Body of pancreas (tissue), 4 donors: ENCODE results near the gene RMDN3. TPM values are rescaled to one million over a fixed set of nuclear protein-coding genes. Genes with fewer than 3 reads are reported as not detected.

Experiments used
- ATAC-seq: fragments of 150-250 bp; one replicate; pipeline ENCODE4 v1.9.1; 2016
- DNase-seq, 4 donors: peaks; one replicate each; pipeline ENCODE4 v3.0.0-alpha.2; 2019
- H3K27ac ChIP-seq, 4 donors: fragments of 200-600 bp; sonication (generic); 1 replicate in 3 of 4; 2 replicates in 1 of 4; pipeline versions ENCODE4 v1.5.1 to v1.6.1; 2016 to 2019; ENCODE audit warnings: mild to moderate bottlenecking in 1 of 4, mixed read lengths in 1 of 4, moderate library complexity in 1 of 4
- H3K27me3 ChIP-seq, 2 donors: fragments of 200-600 bp; sonication (generic); one replicate each; pipeline ENCODE4 v1.6.0; 2016; ENCODE audit warnings: mild to moderate bottlenecking in 1 of 2
- H3K36me3 ChIP-seq, 2 donors: fragments of 200-600 bp; sonication (generic); replicated peaks in 1 of 2; 2 replicates each; pipeline ENCODE4 v1.5.1; 2016; ENCODE audit warnings: low read depth in 2 of 2; ENCODE audit not compliant: insufficient read depth in 1 of 2
- H3K4me1 ChIP-seq: fragments of 200-600 bp; sonication (generic); one replicate; pipeline ENCODE4 v1.6.0; 2016
- H3K4me3 ChIP-seq, 2 donors: fragments of 200-600 bp; sonication (generic); 1 replicate in 1 of 2; 2 replicates in 1 of 2; pipeline ENCODE4 v1.5.1; 2016 to 2019
- H3K9me3 ChIP-seq, 3 donors: fragments of 200-600 bp; sonication (generic); 1 replicate in 2 of 3; 2 replicates in 1 of 3; pipeline ENCODE4 v1.5.1; 2016
- POLR2A ChIP-seq, 3 donors: fragments of 450-650 bp; IDR thresholded peaks; one replicate each; pipeline ENCODE4 v1.6.1; 2016; ENCODE audit warnings: antibody characterized with exemption in 3 of 3, mild to moderate bottlenecking in 2 of 3
- WGBS, 2 donors: methylation state at CpG; one replicate each; pipeline ENCODE4 v1.1.5; 2017; 5-methylcytosine and 5-hydroxymethylcytosine counted together
- intact Hi-C: fragments of 100-400 bp; cut with DNase I; formaldehyde crosslinking; loops from one replicate; pipeline ENCODE4 v1.15.1; 2023
- total RNA-seq, 2 donors: library from RNA; depleted of rRNA; stranded (reverse); fragments of >200 nt; gene quantifications; one replicate each; pipeline ENCODE4 v1.1.0, GENCODE V29; 2016
- TF ChIP-seq, protein P1 (sequence below), 7 experiments: fragments of 450-650 bp in 4 of 7; fragments of 200-600 bp in 3 of 7; sonication (generic) in 3 of 7; IDR thresholded peaks; one replicate each; pipeline ENCODE4 v1.5.1; 2016 to 2019; ENCODE audit warnings: antibody characterized with exemption in 7 of 7

The RMDN3 gene
- total RNA-seq, 2 donors from 2014 or later = 17.6 to 23.7 TPM

DNA sequence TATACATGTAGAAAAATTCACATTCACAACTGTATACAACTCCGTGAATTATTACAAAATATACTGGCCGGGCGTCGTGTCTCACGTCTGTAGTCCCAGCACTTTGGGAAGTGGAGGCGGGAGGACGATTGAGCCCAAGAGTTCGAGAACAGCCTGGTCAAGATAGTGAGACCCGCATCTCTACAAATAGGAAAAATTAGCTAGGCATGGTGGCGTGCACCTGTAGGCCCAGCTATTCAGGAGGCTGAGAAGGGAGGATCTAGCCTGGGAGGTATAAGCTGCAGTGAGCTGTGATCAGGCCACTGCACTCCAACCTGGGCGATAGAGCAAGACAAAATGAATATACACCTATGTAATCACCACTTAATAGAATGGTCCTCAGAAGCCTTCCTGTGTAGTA, 58.8 kb downstream of the RMDN3 start:
- intact Hi-C loops = loop anchor here (10.0 kb wide), 1 partner anchor 79 kb away; no protein-coding TSS in a partner anchor

DNA sequence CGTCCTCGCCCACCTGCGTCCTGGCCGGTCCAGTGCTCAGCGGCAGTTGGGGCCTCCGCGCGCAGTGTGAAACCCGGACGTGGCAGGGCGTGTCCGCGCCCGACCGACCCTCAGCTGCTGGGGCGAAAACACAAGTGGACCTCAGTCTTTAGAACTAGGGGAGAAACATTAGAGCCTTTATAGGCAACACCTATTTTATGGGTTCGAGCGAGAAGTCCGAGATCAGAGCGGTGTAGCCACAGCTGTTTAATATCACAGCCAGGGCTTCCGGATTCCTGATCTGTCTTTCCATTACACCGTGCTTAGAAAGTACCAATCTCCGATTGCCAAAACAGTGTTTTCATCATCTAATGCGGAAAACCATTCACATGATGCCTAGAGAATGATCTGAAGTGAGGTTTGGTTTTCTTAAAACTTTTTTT, 59.6 kb downstream of the RMDN3 start:
- peak overlapping the region; percentile 44 to 59 for H3K4me3 ChIP-seq
- ATAC-seq = peak; percentile 11
- H3K27me3 ChIP-seq = no peaks in the 10 kb centered on the region
- H3K9me3 ChIP-seq = no peaks in the 10 kb centered on the region
- DNase-seq = no peak
- TF ChIP-seq POLR2A (IDR thresholded peaks at IDR 0.05) = no peak
- TF ChIP-seq, protein P1, sequence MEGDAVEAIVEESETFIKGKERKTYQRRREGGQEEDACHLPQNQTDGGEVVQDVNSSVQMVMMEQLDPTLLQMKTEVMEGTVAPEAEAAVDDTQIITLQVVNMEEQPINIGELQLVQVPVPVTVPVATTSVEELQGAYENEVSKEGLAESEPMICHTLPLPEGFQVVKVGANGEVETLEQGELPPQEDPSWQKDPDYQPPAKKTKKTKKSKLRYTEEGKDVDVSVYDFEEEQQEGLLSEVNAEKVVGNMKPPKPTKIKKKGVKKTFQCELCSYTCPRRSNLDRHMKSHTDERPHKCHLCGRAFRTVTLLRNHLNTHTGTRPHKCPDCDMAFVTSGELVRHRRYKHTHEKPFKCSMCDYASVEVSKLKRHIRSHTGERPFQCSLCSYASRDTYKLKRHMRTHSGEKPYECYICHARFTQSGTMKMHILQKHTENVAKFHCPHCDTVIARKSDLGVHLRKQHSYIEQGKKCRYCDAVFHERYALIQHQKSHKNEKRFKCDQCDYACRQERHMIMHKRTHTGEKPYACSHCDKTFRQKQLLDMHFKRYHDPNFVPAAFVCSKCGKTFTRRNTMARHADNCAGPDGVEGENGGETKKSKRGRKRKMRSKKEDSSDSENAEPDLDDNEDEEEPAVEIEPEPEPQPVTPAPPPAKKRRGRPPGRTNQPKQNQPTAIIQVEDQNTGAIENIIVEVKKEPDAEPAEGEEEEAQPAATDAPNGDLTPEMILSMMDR (IDR thresholded peaks at IDR 0.05) = no peak
- intact Hi-C loops = loop anchor here (10.0 kb wide), 1 partner anchor 79 kb away; no protein-coding TSS in a partner anchor
- 0 to 2% methylated on average over 4 to 24 of the region's 24 CpGs for WGBS, 2 donors
- peaks cover 0 to 1% of the 10 kb centered on the region in 2 donors for H3K36me3 ChIP-seq
- H3K4me1 ChIP-seq = peaks cover 18% of the 10 kb centered on the region
- peak overlapping the region in 3 of 4 donors; percentile 94 to 98 (median 98) for H3K27ac ChIP-seq

More for the DNA sequence above, 58.8 kb downstream of the RMDN3 start:
- ATAC-seq (no peak), DNase-seq (no peak)
- H3K27me3 ChIP-seq = no peaks in the 10 kb centered on the region
- H3K9me3 ChIP-seq = no peaks in the 10 kb centered on the region
- WGBS, 2 donors = 84 to 85% methylated on average over 11 of the region's 11 CpGs
- TF ChIP-seq, protein P1 (IDR thresholded peaks at IDR 0.05) = no peak
- TF ChIP-seq POLR2A (IDR thresholded peaks at IDR 0.05) = no peak
- H3K4me3 ChIP-seq = no peak overlapping the region
- H3K27ac ChIP-seq = no peak overlapping the region
- peaks cover 0 to 1% of the 10 kb centered on the region in 2 donors for H3K36me3 ChIP-seq
- peaks cover 18% of the 10 kb centered on the region for H3K4me1 ChIP-seq

DNA sequence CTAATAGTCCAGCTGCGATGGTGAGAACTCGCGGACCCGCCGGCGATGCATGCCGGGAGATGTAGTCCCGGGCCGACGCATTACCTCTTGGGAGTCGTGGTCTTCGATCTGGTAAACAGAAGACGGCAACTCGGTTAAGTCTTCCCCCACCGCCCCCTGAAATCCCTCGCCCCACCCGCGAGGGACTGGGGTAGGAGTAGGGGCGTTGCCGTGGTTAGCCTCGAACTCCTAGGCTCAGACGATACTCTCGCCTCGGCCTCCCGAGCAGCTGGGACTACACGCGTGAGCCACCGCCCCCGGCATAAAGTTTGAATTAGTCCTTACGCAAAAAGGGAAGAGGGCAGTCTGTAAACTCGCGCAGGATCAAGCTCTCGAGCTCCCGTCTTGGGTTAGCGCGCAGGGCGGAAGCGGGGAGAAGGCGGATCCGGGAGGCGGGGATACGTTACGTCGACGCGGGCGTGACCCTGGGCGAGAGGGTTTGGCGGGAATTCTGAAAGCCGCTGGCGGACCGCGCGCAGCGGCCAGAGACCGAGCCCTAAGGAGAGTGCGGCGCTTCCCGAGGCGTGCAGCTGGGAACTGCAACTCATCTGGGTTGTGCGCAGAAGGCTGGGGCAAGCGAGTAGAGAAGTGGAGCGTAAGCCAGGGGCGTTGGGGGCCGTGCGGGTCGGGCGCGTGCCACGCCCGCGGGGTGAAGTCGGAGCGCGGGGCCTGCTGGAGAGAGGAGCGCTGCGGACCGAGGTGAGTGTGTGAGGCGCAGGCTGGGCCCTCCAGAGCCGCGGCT, 60.2 kb downstream of the RMDN3 start, which contains the start of gene RAD51:
Gene RAD51, plus strand, starts transcription at position 487 of the 781 bp plus-strand sequence. CDS start 3,585 bp downstream, outside the sequence.
- intact Hi-C loops = loop anchor here (10.0 kb wide), 1 partner anchor 80 kb away; no protein-coding TSS in a partner anchor
- Histone ChIP-seq H3K4me1 (peaks cover 18% of the 10 kb centered on the region), H3K27me3 (no peaks in the 10 kb centered on the region), H3K36me3 (peaks cover 0 to 1% of the 10 kb centered on the region in 2 donors), H3K9me3 (no peaks in the 10 kb centered on the region), H3K27ac (peak within 1 kb of the TSS; percentile 94 to 100 (median 98)), H3K4me3 (peak within 1 kb of the TSS; percentile 44 to 59)
- WGBS, 2 donors = 0% methylated on average over 7 to 81 of the region's 81 CpGs
- TF ChIP-seq POLR2A (IDR thresholded peaks at IDR 0.05) = peak; percentile 44 to 85 (median 82)
- TF ChIP-seq, protein P1 (IDR thresholded peaks at IDR 0.05) = peak in 1 of 7 experiments; percentile 3
- ATAC-seq (peak; percentile 95), DNase-seq (peak; percentile 89 to 93 (median 91))

DNA sequence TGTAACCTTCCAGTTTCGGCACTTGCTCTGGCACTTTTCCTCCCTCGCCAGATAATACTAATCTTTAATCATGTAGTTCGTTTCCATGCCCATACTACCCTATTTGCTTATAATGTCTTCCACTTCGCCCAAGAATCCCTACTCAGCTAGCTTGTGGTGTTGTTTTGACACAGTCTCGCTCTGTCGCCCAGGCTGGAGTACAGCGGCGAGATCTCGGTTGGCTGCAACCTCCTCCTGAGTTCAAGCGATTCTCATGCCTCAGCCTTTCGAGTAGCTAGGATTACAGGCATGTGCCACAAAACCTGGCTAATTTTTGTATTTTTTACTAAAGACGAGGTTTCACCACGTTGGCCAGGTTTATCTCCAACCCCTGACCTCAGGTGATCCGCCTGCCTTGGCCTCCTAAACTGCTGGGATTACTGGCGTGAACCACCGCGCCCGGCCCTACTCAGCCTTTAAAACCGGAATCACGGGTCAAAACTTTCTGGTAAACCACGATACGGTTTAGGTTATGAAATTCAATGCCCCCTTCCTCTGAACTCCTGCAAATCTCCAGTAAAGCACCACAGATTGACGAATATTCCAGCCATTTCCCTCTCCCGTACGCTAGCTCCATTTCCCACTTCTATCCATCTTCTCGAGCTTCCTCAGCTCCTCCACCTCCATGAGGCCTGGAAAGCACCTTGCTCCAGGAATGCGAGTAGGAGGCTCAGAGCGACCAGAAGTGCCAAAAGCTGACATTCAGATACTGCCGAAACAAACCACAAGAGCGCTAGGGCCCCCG, 61.0 kb downstream of the RMDN3 start:
- H3K27me3 ChIP-seq = no peaks in the 10 kb centered on the region
- no peaks in the 10 kb centered on the region for H3K9me3 ChIP-seq
- H3K27ac ChIP-seq = peak overlapping the region; percentile 94 to 100 (median 98)
- 24 to 30% methylated on average over 28 to 31 of the region's 31 CpGs for WGBS, 2 donors
- intact Hi-C loops = loop anchor here (10.0 kb wide), 1 partner anchor 81 kb away; no protein-coding TSS in a partner anchor
- ATAC-seq = peak; percentile 22
- H3K4me3 ChIP-seq = peak overlapping the region; percentile 44 to 59
- H3K4me1 ChIP-seq = peaks cover 18% of the 10 kb centered on the region
- TF ChIP-seq, protein P1 (IDR thresholded peaks at IDR 0.05) = peak in 1 of 7 experiments; percentile 5
- no peak for TF ChIP-seq POLR2A (IDR thresholded peaks at IDR 0.05)
- H3K36me3 ChIP-seq = peaks cover 0 to 1% of the 10 kb centered on the region in 2 donors
- DNase-seq = no peak
